Measurements from ENCODE around the gene RPLP1.

DNA sequence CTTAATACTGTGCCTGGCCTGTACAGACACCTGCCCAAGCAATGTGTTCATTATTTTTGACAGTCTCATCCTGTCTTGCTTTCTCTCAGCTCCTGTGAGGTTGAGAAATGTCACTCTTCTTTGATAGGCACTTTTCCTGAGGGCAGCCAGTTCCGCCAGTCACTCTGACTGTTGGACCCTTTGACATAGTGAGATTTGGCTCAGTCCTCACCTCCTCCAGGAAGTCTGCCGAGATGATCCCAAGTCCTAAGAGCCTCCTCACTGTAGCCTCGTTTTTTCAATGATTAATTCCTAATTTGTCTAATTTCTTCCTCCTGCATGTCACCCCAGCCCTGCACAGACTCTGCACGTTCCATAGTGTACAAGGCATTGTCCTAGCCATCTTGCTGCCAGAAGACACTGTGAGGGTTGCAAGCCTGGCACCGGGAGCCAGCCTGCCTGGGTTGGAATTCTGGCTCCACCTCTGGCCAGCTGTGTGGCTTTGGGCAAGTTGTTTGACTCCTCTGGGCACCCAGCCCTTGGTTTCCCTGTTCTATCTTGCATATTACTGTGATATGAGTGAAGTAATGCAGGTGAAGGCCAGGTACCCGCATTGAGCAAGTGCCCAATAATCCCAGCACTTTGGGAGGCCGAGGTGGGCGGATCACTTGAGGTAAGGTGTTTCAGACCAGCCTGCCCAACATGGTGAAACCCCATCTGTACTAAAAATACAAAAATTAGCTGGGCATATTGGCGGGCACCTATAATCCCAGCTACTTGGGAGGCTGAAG is 24.3 kb downstream of the RPLP1 start:
- TF ChIP-seq, protein P1, sequence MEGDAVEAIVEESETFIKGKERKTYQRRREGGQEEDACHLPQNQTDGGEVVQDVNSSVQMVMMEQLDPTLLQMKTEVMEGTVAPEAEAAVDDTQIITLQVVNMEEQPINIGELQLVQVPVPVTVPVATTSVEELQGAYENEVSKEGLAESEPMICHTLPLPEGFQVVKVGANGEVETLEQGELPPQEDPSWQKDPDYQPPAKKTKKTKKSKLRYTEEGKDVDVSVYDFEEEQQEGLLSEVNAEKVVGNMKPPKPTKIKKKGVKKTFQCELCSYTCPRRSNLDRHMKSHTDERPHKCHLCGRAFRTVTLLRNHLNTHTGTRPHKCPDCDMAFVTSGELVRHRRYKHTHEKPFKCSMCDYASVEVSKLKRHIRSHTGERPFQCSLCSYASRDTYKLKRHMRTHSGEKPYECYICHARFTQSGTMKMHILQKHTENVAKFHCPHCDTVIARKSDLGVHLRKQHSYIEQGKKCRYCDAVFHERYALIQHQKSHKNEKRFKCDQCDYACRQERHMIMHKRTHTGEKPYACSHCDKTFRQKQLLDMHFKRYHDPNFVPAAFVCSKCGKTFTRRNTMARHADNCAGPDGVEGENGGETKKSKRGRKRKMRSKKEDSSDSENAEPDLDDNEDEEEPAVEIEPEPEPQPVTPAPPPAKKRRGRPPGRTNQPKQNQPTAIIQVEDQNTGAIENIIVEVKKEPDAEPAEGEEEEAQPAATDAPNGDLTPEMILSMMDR (IDR thresholded peaks at IDR 0.05; ENCODE audit: low read depth, low read length, poor library complexity, severe bottlenecking) = no peak
- no peak for TF ChIP-seq EZH2phosphoT487 (IDR thresholded peaks at IDR 0.05; ENCODE audit: borderline replicate concordance, low read length)

Data from DOHH2 (cell line).